DMS79 treated with DMSO at 0.1 percent for 48 hours (cell line): ENCODE data around the gene PUS1.

ENCODE experiments used
- DNase-seq: peaks from one replicate; lab custom pipeline; 2025; lab: John Stamatoyannopoulos, UW

The PUS1 gene

GRCh38 chr12:131902332-131903241 lies 26.5 kb upstream of the PUS1 start:
- no peak for DNase-seq

- no peak for DNase-seq
These were observed 25.5 kb upstream of the PUS1 start for GRCh38 chr12:131903270-131904255.

GRCh38 chr12:131904346-131904745 lies 24.7 kb upstream of the PUS1 start:
- no peak for DNase-seq

- DNase-seq, result no peak
These were observed 23.9 kb upstream of the PUS1 start for GRCh38 chr12:131905081-131905629.

- no peak for DNase-seq
These were observed 23.4 kb upstream of the PUS1 start for GRCh38 chr12:131905630-131906091.

GRCh38 chr12:131907379-131908091 lies 21.5 kb upstream of the PUS1 start:
- DNase-seq, result no peak

GRCh38 chr12:131908092-131909080 lies 20.7 kb upstream of the PUS1 start:
- no peak for DNase-seq

GRCh38 chr12:131909081-131909751 lies 19.9 kb upstream of the PUS1 start:
- no peak for DNase-seq

GRCh38 chr12:131909752-131910219 lies 19.3 kb upstream of the PUS1 start:
- DNase-seq, result no peak

GRCh38 chr12:131910302-131911027 lies 18.6 kb upstream of the PUS1 start:
- DNase-seq, result no peak

GRCh38 chr12:131911028-131911650 lies 17.9 kb upstream of the PUS1 start:
- no peak for DNase-seq

- DNase-seq, result no peak
These were observed 17.1 kb upstream of the PUS1 start for GRCh38 chr12:131911851-131912477.

- no peak for DNase-seq
These were observed 16.4 kb upstream of the PUS1 start for GRCh38 chr12:131912518-131913274.

- no peak for DNase-seq
These were observed 15.4 kb upstream of the PUS1 start for GRCh38 chr12:131913666-131914065.

GRCh38 chr12:131914179-131914702 lies 14.8 kb upstream of the PUS1 start:
- no peak for DNase-seq

GRCh38 chr12:131915000-131915689 lies 13.9 kb upstream of the PUS1 start:
- no peak for DNase-seq
